ENCODE results near the gene SYT9.

DNA sequence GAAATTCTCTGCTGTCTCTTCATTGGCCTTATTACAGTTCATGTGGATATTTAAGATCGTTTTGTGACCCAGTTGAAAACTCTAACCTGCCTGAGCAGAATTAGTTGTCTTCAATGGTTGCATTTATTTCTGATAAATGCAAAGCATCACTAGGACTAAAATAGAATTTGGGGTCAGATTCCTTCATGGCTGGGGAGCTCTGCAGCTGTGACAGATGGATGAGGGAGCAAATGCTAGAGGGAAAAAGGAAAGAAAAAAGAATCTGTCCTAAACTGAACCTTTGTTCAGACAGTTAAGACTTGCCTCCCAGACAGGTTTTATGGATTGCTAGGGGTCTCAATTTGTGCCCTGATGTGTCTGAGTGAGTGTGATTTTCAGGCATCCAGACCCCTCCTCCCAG, 113.0 kb downstream of the SYT9 start:
- TF ChIP-seq POLR2AphosphoS5 (IDR thresholded peaks at IDR 0.05; ENCODE audit: borderline replicate concordance, low read depth, low read length) (no peak), EZH2 (IDR thresholded peaks at IDR 0.05) (no peak), FOXP2 (optimal IDR thresholded peaks at IDR 0.05; ENCODE audit: control extremely low read depth, extremely low read length, insufficient read depth) (no peak)
